GM21515 (cell line): ENCODE results near the gene CTSE.
"Not testable (repeated sequence)": the region's sequence is repeated elsewhere in the genome, so short reads cannot be mapped to it uniquely, and the experiment has no call there.

ENCODE experiments used
- ATAC-seq: cut with Tn5 transposase; IDR thresholded peaks from one replicate; pipeline ENCODE4 v1.9.1; 2021; ENCODE audit not compliant: unreplicated experiment

The CTSE gene

DNA sequence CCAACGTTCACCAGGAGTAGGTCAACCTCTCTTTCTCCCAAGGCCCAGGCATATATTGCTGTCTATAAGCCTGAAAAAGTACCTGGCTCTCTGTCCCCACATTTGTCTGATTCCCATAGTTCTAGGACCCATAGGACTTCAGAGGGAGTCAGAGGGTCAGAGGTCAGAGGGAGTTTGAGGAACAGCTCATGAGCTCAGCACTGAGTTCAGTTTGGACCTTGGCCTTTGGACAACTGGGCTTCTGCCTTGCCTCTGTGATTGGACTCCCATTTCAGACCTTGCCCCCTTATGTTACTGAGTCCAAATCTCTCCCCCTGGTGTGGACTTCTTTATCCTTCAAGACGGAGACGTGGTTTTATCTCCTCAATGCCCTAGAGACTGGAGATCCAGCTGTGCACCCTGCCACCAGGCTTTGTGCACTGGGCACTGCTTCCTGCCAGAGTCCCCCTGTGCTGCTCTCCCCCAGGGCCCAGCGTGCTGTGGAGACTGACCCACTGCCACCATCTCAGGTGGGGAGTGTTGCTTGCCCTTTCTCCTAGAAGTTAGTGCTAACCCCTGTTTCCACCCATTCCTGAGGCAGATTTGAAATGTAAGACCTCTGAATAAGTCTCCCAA lies 3.2 kb downstream of the CTSE start:
- ATAC-seq = no peak

DNA sequence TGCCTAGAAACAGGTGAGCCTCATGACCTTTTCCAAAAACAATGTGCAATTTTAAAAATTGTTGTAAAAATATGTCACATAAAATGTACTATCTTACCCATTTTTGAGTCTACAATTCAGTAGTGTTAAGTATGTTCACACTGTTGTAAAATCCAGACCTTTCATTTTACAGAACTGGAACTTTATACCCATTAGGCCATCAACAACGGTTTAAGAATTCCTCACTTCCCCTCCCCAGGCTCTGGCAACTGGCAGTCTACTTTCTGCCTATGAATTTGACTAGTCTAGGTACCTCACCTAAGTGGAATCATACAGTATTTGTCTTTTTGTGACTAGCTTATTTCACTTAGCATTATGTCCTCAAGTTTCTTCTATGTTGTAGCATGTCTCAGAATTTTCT lies 8.6 kb downstream of the CTSE start:
- no peak for ATAC-seq

- ATAC-seq = no peak
Measured at GRCh38 chr1:206014601-206015000, 9.1 kb downstream of the CTSE start.

GRCh38 chr1:206013026-206013795 lies 10.5 kb downstream of the CTSE start:
- no peak for ATAC-seq

DNA sequence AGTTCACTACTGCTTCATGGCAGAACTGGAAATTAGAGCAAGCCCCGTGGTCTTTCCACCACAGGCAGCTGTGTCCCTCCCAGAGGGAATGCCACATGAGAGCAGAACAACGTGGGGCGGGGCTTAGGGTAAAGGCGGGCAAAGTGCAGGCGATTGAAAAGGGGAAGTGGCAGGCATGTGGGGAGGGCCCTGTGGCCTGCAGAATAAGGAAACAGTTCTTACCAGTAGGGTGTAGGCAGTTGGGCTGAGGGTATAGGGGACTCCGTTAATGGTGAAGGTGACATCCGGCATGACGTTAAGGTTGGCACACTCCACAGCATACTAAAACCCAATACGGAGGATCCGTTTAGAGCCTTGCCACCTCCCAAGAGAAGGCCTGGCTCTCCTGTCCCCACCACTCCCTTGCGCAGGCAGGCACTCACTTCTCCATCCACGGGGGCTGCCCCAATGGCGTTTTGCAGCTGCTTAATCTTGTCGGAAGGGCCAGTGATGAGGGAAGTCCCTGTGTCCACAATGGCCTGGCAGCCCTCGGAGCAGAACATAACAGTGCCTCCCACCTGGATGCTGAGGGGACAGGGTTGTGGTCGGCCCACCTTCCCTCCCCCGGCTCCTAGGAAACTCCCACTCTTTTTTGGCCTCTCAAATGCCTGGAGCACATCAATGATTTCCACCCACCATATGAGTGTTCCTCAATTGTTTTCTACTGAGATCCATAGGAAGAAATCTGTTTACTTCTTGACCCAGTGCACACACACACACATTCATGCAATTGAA lies 11.4 kb downstream of the CTSE start:
- ATAC-seq = peak; percentile 95

DNA sequence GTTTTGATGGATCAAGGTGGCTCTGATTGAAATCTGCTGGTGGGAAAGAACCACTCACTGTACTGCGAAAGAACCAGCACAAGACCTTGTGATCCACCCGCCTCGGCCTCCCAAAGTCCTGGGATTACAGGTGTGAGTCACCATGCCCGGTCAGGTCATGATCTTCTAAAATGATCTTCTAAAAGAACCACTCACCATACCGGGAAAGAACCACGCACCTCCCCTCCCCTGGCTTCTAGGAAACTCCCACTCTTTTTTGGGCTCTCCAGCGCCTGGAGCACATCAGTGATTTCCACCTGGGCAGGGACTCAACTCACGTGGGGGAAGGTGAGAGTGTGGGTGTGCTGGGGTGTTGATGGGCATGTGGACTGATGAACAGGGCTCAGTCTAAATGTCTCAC lies 12.6 kb downstream of the CTSE start:
- ATAC-seq = no peak

- no peak for ATAC-seq
Measured at GRCh38 chr1:206010060-206010459, 13.6 kb downstream of the CTSE start.

DNA sequence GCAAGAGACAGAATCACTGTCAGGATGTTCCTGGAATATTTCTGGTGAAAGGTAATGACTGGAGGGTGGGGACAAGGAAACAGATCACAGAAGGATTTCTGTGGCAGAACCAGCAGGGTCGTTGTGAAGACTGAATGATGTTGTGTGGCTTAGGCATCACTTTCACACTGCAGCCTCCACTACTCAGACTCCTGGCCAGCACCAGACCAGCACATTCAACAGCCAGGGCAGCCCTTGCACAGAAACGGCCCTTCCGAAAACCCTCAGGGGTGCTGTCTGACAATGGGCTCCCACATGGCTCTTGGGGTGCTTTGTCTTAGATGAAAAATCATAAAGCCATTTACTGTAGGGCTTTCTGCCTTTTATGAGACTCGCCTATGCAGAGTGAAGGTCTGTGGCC lies 16.7 kb downstream of the CTSE start:
- ATAC-seq = no peak

- ATAC-seq = no peak
Measured at GRCh38 chr1:206005778-206006180, 17.9 kb downstream of the CTSE start.

GRCh38 chr1:206005234-206005633 lies 18.5 kb downstream of the CTSE start:
- no peak for ATAC-seq

- ATAC-seq = no peak
Measured at GRCh38 chr1:206004826-206005225, 18.9 kb downstream of the CTSE start.

GRCh38 chr1:206003854-206004800 lies 19.6 kb downstream of the CTSE start:
- ATAC-seq = no peak

DNA sequence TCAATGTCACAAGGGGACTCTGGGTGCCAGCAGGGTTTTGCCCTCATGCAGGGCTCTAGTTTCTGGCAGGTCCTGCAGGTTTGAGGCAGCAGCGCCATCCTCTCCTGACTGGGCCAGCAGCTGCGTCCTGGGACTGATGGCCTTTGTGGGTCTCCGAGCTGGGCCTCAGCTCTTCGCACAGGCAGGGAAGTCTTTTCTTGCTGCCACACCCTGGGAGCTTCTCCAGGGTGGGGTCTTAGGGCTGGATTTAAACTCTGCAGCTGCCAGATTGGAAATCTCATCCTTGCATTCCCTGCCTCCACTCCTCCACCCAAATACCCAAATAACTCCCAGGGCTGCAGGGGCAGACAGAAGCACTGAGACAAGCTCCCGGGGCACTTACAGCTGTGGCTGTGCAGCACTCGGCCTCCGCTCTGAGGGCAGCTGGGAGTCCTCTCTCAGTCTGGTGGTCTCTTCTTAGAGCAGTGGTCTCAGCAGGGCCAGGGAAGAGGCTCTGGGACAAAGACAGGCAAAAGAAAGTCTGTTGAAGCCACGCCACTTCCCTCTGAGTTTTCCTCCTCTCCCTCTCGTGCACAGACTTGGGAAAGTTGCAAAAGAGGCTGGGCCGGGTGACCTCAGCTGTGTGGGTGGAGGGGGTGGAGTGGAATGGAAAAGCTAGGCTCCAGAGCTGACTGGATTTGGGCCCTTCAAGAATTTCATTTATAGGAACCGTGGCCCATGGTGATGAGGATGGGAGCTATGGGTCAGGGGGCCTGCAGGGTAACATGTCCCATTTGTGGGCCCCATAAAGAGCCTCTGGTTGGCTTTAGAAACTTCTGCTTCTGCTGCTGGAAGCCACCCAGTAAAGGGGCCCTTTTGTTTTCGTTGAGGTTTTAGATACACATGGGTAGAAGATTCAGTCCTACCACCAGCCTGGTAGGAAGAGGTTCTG lies 20.6 kb downstream of the CTSE start, which contains the start of gene RAB7B:
Gene RAB7B (minus strand): TSS at position 525 of the 931 bp plus-strand sequence. CDS start 9,260 bp downstream, outside the sequence.
- ATAC-seq = no peak

GRCh38 chr1:206002160-206002559 lies 21.5 kb downstream of the CTSE start:
- ATAC-seq = no peak

GRCh38 chr1:206001476-206001888 lies 22.2 kb downstream of the CTSE start:
- ATAC-seq = no peak

DNA sequence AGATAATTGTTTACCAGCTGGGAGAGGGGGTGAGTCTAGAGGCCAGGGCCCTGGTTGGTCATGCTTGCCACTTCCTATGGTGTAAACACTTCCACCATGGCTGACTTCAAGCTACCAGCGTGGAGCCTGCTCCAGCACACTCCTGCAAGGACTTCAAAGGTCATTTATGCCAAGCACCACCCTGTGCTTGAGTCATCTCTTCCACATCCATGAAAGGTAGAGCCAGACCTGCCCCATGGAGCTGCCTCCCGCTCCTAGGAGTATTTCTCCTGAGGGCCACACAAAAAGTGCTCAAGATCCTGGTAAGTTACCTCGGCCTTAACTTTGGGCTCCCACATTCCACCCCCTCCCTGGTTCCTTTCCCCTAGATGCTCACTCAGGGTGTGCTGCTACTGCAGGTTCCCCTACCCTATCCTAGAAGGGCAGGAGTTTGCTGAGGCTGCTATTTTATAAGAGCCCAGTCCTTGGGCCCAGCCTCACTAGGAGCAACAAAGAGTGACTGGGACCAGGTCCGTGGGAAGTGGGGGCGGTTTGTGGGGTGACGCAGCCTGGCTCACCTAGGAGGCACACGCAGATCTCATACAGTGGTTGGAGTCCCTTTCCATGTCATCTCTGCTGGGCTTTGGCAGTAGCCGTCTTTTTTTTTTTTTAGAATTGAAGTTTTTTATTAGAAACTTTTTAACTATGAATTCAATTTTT lies 22.9 kb downstream of the CTSE start:
- no peak for ATAC-seq

GRCh38 chr1:205998457-205999241 lies 25.0 kb downstream of the CTSE start:
- no peak for ATAC-seq

- not testable (repeated sequence) for ATAC-seq
Measured at GRCh38 chr1:205996641-205997040, 27.1 kb downstream of the CTSE start.
